ENCODE results near the gene EVC.

Gene EVC

DNA sequence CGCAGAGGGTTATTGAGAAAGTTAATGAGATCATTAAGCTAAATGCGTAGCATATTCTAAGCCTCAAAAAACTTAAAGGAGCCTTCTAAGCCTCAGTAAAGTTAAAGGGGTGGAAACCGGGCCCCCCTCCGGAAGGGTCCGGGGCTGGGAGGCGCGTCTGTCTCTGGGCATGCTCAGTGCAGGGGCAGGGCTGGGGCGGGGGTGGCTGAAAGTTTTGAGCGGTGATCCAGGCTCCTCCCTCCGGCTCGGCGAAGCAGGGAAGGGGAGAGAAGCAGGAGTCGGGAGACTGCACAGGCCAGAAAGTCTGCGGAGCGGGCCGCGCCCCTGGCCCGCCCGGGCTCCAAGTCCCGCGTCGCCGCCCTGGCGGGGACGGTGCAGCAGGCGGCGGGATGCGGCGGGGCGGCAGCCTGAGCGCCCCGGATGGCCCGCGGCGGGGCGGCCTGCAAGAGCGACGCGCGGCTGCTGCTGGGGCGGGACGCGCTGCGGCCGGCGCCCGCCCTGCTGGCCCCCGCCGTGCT, at the start of gene EVC:
Gene EVC (plus strand): TSS at position 241 of the 518 bp plus-strand sequence. CDS start 180 bp downstream, at position 421.
- ChIA-PET POLR2A (no interaction called here), CTCF (no interaction called here)
- peak; percentile 46 for DNase-seq (ENCODE audit: extremely low spot score)
- TF ChIP-seq CTCF (IDR thresholded peaks at IDR 0.05; ENCODE audit: control extremely low read depth, extremely low read depth, low read depth, missing control alignments) = no peak

- POLR2A ChIA-PET = no interaction called here
- CTCF ChIA-PET = no interaction called here
- no peak for DNase-seq (ENCODE audit: extremely low spot score)
- no peak for TF ChIP-seq CTCF (IDR thresholded peaks at IDR 0.05; ENCODE audit: control extremely low read depth, extremely low read depth, low read depth, missing control alignments)
These were observed 49.8 kb upstream of the EVC start for GRCh38 chr4:5661237-5661636.

- no peak for DNase-seq (ENCODE audit: extremely low spot score)
- no peak for TF ChIP-seq CTCF (IDR thresholded peaks at IDR 0.05; ENCODE audit: control extremely low read depth, extremely low read depth, low read depth, missing control alignments)
- ChIA-PET POLR2A (no interaction called here), CTCF (no interaction called here)
These were observed 48.4 kb upstream of the EVC start for GRCh38 chr4:5662555-5662954.

DNA sequence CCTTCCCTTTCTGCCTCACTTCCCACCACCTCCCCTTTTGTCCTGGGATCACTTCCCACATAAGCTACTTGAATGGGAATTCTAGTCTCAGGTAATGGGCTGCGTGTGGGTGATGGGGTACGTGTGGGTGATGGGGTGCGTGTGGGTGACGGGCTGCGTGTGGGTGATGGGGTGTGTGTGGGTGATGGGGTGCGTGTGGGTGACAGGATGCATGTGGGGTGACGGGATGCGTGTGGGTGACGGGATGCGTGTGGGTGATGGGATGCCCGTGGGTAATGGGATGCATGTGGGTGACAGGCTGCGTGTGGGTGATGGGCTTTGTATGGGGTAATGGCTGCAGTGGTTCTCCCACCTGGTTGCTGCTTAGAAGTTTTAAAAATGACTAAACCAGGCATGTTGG, 46.2 kb upstream of the EVC start:
- no peak for DNase-seq (ENCODE audit: extremely low spot score)
- CTCF ChIA-PET = no interaction called here
- POLR2A ChIA-PET = no interaction called here
- TF ChIP-seq CTCF (IDR thresholded peaks at IDR 0.05; ENCODE audit: control extremely low read depth, extremely low read depth, low read depth, missing control alignments) = no peak

GRCh38 chr4:5666741-5667140, 44.3 kb upstream of the EVC start:
- no peak for TF ChIP-seq CTCF (IDR thresholded peaks at IDR 0.05; ENCODE audit: control extremely low read depth, extremely low read depth, low read depth, missing control alignments)
- no peak for DNase-seq (ENCODE audit: extremely low spot score)
- POLR2A ChIA-PET = no interaction called here
- CTCF ChIA-PET = no interaction called here

DNA sequence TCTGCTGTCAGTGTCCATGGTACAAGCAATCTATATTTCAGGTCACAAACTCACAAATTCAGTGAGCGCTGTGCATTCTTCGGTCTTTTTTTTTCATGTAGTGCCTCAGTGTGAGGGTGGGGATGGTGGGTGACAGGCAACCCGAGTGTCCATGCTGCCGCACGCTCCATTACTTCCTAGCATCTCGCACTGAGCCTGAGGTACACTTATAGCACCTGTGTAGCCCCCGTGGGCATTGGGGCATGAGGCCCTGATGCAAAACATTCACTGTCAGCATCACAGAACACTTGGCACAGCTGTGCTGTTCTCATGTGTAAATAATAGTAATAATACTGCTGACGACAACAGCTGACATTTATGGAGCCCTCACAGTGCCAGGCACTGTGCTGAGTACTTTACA, 34.2 kb upstream of the EVC start:
- POLR2A ChIA-PET = no interaction called here
- no peak for TF ChIP-seq CTCF (IDR thresholded peaks at IDR 0.05; ENCODE audit: control extremely low read depth, extremely low read depth, low read depth, missing control alignments)
- DNase-seq (ENCODE audit: extremely low spot score) = no peak
- CTCF ChIA-PET = no interaction called here

- ChIA-PET POLR2A (no interaction called here), CTCF (interaction anchor here (2.2 kb wide), 1 partner anchor 10 kb away, joined by 5 read pairs; no protein-coding TSS in a partner anchor)
- DNase-seq (ENCODE audit: extremely low spot score) = no peak
- TF ChIP-seq CTCF (IDR thresholded peaks at IDR 0.05; ENCODE audit: control extremely low read depth, extremely low read depth, low read depth, missing control alignments) = no peak
These were observed 32.0 kb upstream of the EVC start for GRCh38 chr4:5678977-5679376.

Measured in GM10248 (cell line).